HG03108 (cell line): ENCODE measurements around the gene TTN.
"Not testable (repeated sequence)": the region's sequence is repeated elsewhere in the genome, so short reads cannot be mapped to it uniquely, and the experiment has no call there.

Source experiments
- ATAC-seq: cut with Tn5 transposase; IDR thresholded peaks from one replicate; pipeline ENCODE4 v1.9.1; 2021; ENCODE audit warnings: moderate library complexity; ENCODE audit not compliant: unreplicated experiment

The TTN gene

DNA sequence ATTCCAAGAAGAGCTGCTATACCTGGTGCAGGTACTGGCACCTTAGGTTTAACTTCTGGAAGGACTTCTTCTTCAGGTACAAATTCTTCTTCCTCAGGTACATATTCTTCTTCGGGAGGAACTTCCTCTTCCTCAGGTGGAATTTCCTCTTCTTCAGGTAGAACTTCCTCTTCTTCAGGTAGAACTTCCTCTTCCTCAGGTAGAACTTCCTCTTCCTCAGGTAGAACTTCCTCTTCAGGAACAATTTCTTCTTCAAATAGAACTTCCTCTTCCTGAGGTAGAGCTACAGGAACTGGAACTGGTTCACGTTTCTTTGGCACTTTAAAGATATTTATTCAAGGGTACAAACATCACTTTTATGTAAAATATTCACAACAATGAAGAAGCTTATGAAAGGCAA, 129.6 kb downstream of the TTN start:
- ATAC-seq: no peak

DNA sequence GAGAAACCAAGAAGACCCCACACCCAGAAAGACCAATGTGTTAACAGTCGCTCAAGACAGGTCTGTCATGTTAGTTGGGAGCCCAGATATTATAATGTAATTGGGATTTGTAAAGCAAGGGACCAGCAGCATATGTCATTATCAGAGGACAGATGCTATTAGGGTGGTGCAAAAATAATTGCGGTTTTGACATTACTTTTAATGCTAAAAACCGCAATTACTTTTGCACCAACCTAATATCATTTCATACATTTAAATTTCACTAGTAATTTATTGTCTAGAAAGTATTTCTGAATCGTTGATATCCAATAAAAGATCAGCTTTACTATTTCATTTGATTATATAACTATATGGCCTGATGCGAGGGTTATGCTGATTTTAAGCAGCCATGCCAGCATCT, 131.2 kb downstream of the TTN start:
- no peak for ATAC-seq

DNA sequence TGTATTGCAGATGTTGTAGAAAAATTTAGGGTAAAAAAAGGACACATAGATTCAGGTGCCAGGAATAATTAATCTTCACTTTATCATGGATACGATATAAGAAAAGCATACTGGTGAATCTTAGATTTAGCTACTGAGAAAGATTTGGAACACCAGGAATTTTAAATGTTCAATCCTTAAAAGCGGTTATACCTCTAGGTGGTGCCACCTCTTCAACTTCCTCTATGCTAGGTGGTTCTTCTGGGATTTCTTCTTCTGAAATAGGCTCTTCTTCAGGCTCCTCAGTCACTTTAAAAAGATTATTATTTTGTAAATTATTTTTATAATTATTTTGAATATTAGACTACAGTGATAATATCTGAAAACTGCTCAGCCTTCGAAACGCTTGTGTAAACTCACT, 133.1 kb downstream of the TTN start:
- ATAC-seq: no peak

DNA sequence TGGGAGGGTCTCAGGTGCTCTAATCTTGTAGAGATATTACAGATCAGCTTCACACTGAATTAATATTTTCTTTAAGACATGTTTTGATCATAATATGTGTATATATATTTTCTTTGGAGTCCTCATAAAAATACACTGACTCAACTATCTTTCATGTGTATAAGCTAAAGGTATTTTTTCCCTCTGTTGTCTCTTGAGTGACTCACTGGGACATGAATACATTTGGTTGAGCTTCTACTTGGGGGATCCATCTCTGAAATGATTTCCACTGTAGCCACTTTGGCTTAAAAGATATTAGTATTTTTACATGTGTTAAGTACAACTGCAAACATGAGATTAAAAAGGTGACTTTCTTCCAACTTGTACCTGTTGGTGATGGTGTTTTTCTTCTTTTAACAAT, 140.8 kb downstream of the TTN start:
- no peak for ATAC-seq

DNA sequence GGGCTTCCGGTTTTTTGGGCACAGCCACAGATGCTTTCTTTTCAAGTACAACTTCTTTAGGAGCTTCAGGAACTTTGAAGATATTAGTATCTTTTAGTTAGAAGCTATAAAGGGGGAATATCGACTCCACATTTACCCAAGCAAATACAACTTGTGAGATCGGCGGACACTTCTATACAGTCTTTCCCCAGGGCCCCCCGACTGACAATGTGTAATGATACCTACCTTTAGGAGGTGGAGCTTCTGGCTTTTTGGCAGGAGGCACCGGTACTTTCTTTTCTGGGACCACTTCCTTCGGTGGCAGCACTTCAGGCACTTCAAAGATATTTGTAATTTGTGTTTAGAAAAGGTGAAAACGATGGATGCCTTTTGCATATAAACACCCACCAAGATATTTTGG, 148.7 kb downstream of the TTN start:
- not testable (repeated sequence) for ATAC-seq

DNA sequence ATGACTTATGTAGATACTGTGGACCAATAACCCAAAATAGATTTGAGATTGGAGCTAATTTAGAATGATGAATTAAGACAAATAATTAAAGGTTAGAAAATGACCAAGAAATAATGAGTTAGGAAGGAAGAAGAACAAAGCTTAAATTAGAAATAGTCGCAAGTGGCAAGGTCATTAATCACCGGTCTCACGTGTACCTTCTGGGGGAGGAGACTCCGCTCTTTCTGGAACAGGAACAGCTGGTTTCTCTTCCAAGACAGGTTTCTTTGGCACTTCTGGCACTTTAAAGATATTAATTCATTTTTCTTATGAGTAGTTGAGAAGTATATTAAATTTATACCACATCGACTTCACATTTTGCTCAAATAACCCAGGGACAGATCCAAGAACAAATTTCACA, 156.7 kb downstream of the TTN start:
- ATAC-seq: no peak

DNA sequence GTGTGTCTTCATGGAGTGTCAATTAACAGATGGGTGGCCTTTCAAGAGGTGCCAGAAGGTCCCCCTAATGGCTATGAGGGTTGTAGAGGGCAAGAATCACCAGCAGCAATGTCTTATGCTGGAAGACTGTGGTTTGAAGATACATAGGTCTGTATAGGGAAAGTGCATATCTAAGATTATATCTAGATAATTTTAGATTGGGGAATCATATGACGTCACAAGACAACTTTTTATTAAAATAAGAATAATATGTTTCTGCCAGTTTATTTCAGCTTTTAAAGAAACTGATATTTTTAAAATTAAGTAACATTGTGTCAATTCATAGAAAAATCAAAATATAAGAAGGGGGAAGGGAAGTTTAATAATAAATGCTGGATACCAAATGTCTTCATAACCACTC, 162.3 kb downstream of the TTN start:
- no peak for ATAC-seq

DNA sequence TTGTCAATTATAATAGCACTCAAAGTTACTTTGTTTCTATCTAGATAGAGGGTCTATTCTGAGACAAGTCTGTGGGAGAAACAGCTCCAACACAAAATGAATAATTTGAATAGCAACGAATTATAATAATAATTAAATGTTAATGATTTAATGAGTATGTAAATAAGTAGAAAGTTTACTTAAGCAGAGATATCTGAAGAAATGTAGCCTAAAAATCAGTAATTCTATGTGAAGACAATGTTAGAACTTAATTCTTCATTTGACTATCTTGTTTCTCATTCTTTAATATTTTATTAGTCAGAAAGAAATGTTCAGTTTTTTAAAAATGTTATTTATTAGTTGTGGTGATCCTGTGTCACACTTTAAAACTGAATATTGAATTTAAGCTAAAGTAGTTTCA, 165.7 kb downstream of the TTN start:
- no peak for ATAC-seq

DNA sequence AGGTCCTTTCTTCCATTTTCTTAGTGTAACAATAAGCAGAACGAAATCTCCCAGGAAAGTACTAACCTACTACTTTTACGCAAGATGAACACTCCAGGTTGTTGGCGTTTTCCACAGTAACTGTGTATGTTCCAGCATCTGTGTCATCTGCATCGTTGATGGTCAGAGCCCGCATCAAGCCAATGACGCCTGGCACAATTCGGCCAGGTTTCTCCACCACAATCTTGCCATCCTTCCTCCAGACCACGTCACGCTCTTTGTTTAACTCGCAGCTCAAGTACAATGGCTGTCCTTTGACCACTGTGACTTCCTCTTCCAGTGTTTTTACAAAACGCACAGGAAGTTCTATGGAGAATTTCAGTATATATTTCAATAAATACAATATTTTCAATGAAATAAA, 171.3 kb downstream of the TTN start:
- no peak for ATAC-seq

DNA sequence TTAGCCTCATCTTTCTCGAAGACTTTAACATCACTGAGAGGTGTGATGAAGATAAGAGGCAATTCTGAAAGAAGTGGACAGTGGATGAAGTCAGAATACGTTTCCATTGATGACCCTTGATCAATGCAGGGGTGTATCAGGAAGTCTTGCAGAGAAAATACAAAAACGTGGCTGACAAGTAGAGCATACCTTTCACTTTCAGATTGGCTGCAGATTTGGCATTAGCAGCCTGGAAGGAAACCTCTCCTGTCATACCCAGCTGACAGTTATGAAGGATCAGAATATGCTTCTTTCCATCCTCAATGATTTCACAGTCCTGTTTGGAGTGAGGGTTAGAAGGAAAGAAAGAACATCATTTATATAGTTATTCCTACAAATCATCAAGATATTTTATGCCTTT, 174.5 kb downstream of the TTN start:
- ATAC-seq: no peak

DNA sequence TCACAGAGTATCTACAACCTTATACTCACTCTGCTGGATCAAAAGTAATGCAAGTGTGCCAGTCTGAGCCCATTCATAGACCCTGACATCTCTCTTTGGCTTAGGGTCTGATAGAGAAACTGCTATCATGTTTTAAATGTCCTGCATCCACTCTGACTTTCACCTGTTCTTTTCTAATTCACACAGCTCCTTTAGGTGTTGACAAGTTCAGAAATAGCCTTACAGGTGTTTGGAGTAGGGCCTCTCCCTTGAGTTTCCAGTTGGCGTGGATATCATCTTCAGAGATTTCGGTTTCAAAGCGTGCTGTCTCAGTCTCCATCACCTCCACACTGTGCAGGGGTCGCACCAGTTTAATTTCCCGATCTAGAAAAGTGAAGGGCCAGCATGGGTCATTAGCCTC, 176.6 kb downstream of the TTN start:
- no peak for ATAC-seq

DNA sequence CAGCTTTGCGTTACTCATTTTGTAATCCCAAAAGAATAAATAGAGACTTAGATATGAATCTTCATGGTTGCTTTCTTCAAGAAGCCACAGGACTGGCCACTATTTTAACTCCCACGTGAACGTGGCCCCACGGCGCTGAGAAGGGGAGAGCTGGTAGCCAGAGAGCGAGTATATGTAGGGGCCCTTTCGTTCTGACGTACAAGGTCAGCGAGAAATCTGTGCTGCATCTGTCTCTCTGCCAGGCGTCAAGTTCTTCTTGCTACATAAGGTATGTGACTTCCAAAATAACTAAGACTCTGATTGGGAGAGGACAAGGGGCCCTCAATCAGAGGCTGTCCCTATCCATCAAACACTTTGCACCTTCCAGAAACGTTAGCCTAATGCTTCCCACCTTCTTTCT, 177.8 kb downstream of the TTN start:
- no peak for ATAC-seq

DNA sequence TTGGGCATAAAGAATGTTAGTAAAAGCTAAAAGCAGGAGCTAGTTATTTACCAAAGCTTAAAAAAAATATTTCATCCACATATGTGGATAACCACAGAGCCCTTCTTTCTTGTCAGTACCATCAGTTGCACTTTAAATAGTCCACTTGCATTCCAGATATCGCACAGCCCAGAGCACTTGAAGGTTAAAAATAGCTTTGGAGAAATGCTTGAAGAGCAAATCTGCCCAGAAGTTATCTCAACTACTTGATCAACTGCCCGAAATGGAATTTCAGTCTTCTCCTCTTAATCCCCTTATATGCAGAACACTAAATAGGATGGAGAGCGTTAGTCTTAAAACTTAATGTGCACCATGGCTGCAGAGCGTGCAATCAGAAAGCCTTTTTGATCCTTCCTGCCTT, 178.6 kb downstream of the TTN start:
- ATAC-seq: no peak

DNA sequence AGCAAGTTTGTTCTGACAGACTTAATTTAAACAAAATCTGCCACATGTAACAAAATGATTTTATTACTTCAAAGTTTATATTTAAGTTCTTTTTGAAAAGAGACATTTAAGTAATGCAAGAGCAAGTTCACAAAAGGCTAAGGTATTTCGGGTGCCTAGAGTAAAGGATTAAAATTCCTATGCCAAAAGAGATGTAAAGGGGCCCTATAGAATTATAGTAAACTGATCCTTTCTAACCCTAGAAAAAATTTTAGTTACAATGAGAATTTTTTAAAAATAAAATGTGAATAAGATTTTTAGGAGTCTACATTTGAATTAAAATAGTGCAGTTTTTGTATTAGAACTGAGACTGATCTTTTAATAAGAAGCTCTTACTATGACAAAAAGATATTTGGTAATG, 179.8 kb downstream of the TTN start:
- no peak for ATAC-seq

DNA sequence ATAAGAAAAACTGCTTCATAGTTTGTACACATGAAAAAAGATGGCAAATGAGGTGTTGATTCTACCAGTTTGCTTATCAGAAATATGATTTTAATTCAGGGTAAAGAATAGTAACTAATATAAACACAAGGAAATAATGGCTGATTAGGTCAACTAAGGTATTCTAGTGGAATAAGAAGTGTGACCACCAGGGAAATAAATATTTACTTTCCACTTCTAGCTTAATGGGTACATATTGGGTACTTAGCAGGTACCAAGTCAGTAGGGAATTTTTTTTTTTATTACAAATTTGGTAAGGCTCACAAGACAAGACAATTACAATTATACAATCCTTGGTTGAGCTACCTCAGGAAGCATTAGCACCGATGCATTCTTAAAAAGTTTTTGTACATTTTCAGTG, 191.3 kb downstream of the TTN start:
- no peak for ATAC-seq

DNA sequence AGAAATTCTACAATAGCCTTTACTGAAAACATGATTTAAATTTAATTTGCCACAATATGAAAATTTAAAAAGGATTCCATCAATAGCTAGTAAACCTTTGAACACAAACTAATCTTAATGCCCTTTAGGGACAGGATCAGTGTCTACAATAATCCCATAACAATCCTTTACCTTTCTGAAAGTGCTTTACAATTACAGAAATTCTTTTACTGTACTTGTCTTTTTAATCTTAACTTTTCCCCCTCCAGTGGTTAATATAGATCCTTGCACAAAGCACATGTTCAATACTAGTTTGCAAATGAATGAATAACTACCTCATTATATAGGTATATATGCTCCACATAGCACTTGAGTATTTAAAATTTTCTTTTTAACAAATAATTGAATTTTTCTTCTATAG, 204.3 kb downstream of the TTN start:
- no peak for ATAC-seq

DNA sequence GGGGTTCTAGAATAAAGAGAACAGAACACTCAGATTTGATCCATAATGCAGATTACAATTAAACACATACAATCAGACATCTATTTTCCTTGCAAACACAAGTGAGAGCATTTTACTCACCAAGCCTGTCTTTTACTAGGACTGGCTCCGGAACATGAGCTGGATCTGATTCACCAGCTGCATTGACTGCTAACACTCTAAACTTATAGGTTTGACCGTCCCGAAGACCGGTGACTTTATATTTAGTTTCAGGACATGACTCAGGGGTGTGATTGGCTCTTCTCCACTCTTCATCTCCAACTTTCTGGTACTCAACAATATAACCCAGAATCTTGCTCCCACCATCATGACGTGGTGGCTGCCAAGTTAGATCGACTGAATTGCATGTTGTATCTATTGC, 214.6 kb downstream of the TTN start:
- ATAC-seq: no peak

DNA sequence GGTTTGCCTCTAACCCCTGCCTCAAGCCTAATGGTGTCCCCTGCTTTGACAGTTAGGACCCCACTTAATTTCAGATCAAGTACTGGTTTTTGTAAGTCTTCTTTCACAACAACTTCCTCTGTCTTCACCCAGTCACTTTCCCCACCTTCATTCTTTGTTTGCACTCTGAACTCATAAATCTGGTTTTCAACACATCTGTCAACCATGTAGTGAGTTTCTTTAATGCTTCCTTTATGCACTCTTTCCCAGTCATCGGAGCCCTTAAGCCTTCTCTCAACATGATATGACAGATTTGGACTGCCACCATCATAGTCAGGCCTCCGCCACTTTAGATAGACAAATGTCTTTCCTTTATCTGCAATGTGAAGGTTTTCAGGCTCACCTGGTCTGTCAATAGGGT, 217.9 kb downstream of the TTN start:
- ATAC-seq: no peak

DNA sequence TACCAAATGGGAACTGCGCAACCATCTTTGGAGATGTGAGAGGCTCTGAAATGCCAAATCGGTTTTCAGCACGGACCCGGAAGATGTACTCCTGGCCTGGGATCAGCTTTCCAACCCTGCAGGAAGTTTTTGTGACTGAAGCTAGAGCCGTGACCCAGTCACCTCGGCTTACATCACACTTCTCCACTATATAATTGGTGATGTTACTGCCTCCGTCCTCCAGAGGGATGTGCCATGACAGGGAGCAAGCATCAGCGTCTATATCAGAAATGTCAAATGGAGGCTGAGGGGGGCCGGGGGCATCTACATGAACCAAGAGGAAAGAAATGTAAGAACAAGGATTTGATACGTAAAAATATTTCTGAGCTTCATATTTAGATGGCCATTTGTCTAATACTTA, 222.6 kb downstream of the TTN start:
- ATAC-seq: no peak

DNA sequence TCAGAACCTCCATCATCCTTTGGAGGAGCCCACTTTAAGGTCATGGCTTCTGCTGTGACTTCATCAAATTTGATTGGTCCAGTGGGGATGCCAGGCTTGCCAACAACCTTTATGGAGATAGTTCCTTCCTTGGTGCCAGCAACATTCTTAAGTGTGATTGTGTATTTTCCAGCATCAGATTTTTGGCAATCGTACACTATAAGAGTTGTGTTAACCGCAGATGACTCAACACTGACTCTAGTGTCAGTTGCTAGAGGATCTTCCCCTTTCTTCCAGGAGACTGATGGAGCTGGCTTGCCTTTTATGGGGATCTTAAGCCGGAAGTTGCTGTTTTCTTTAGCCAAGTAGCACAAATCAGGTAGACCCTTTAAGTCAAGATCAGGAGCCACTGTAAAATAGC, 228.2 kb downstream of the TTN start:
- ATAC-seq: no peak

DNA sequence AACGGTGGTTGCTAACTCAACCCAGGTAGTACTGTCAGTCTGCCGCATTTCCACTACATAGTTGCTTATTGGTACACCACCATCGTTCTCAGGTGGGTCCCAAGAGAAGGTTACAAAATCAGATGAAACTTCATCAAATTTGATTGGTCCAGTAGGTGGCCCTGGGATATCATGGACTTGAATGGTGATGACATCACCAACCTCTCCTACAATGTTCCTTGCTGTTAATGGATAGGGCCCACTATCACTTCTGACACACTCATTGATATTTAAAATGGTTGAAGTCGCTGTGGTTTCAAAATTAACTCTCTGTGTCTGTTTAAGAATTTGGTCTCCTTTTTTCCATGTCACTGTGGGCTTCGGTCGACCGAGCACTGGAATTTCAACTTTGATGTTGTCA, 232.4 kb downstream of the TTN start:
- ATAC-seq: no peak

DNA sequence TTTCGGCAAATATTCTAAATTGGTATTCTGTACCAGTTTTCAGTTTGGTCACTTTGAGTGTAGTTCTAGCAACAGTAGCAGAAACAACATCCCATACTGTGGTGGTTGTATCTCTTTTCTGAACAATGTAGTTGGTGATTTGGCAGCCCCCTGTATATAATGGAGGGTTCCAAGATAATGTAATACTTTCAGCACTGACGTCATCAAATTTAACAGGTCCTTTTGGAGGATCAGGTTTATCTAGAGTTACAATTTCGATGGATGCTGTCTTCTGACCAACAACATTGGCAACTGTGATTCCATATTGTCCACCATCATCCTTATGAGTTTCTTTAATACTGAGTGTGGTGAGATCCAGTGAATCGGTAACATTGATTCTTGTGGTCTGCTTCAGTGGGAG, 239.0 kb downstream of the TTN start:
- ATAC-seq: no peak

DNA sequence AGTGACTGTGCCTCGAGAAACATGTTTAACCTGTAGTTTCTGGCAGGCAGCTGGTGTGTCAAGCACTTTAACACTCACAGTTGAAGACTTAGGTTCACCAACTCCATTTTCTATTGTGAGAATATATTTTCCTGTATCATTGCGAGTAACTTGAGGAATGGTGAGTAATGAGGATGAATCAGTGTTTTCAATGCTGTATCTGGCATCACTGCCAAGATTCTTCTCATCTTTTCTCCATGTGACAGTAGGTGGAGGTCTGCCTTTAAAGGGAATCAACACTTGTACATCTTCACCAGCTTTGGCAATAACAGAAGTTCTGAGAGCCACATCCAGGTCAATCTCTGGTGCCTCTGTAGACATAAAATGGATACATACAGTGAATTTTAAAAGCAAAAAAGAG, 254.2 kb downstream of the TTN start:
- no peak for ATAC-seq

DNA sequence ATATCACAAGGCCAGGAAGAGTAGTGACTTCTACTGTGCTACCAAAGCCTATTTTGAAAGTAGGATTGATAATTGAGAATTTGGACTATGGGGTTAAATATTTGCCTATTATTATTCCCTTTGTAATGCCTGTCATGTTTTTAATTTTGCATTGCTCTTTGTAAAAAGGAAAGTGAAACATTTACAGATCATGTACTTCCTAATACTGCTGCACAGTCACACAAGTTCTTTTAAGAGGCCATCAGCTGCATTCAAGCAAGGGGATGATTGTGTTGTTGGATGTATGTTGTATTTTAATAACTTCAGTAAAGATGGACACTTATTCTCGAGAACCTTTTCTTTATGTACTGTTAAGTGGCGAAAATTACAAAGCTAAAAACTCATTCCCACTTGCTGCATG, 256.9 kb downstream of the TTN start:
- no peak for ATAC-seq
